ENCODE results near the gene CSNK1G2.

Gene CSNK1G2

DNA sequence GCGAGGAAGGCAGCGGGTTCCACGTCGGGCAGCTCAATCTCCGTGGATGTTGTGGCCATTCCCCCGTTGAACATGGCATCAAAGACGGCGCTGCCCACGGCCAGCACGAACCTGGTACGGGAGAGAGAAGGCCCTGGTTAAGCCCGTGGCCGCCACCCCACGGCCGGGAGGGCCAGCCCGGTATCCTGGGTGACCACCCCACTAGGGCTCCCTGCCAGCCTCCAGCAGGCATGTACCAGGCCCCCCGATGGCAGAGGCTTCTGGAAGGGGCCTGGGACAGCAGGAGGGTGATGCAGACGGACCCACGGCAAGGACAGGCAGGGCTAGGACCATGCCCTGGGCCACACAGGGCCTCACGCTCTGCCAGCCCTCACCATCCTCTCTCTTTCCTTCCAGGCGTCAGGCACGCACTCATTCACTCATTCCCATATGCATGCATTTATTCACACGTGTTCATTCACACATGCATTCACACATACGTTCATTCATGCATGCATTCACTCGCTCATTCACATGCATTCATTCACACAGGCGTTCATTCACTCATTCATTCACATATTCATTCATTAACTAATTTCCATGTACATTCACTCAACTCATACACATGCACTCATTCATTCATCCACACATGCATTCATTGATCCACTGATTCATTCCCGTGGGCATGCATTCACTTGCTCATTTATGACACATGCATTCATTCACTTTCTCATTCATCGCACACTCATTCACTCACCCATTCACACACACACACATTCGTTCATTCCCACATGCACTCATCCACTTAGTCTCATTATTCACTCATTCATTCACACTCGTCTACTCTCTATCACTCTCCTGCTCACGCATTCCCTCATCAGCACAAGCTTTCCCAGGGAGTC, 56.6 kb downstream of the CSNK1G2 start:
- no peak for DNase-seq (ENCODE audit: low read depth)
- TF ChIP-seq, protein P1, sequence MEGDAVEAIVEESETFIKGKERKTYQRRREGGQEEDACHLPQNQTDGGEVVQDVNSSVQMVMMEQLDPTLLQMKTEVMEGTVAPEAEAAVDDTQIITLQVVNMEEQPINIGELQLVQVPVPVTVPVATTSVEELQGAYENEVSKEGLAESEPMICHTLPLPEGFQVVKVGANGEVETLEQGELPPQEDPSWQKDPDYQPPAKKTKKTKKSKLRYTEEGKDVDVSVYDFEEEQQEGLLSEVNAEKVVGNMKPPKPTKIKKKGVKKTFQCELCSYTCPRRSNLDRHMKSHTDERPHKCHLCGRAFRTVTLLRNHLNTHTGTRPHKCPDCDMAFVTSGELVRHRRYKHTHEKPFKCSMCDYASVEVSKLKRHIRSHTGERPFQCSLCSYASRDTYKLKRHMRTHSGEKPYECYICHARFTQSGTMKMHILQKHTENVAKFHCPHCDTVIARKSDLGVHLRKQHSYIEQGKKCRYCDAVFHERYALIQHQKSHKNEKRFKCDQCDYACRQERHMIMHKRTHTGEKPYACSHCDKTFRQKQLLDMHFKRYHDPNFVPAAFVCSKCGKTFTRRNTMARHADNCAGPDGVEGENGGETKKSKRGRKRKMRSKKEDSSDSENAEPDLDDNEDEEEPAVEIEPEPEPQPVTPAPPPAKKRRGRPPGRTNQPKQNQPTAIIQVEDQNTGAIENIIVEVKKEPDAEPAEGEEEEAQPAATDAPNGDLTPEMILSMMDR (conservative IDR thresholded peaks at IDR 0.05; ENCODE audit: low read depth, low read length), result no peak
- H3K4me3 ChIP-seq (ENCODE audit: low read length), result no peak overlapping the region

DNA sequence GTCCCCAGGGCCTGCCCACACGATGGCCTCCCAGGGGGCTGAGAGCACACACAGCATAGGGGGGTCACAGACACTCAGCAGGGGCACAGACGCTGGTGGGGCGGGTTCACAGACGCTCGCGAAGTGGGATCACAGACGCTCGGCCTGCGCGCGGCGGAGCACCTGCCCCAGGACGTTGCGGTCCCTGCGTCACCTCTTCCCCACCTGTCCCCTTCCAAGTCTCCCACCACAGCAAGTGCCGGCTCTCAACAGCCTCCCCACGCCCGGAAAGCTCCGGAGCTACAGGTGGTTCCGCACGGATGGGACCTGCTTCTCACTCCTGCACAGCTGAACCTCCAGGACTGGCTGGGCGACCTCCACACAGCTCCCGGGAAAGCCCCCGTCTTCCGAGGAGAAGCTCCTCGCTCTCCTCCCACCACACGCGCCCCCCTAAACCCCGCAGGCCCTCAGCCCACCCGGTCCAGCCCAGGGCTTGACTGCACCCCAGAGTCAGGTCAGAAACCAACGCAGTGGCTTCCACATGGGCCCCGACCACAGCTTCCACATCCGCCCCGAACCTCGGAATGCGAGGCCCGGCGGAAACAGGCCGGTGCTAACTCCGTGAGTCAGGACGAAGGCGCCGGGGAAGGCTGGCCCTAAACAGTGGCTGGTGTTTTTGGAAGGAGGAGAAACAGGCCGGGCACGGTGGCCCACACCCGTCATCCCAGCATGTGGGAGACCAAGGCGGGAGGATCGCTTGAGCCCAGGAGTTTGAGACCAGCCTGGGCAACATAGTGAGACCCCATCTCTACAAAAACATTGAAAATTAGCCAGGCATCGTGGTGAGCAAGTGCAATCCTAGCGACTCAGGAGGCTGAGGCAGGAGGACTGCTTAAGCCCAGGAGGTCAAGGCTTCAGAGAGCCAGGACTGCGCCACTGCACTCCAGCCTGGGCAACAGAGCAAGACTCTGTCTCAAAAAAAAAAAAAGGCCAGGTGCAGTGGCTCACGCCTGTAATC, 58.0 kb downstream of the CSNK1G2 start:
- no peak for DNase-seq (ENCODE audit: low read depth)
- no peak overlapping the region for H3K4me3 ChIP-seq (ENCODE audit: low read length)
- TF ChIP-seq, protein P1 (conservative IDR thresholded peaks at IDR 0.05; ENCODE audit: low read depth, low read length), result no peak

DNA sequence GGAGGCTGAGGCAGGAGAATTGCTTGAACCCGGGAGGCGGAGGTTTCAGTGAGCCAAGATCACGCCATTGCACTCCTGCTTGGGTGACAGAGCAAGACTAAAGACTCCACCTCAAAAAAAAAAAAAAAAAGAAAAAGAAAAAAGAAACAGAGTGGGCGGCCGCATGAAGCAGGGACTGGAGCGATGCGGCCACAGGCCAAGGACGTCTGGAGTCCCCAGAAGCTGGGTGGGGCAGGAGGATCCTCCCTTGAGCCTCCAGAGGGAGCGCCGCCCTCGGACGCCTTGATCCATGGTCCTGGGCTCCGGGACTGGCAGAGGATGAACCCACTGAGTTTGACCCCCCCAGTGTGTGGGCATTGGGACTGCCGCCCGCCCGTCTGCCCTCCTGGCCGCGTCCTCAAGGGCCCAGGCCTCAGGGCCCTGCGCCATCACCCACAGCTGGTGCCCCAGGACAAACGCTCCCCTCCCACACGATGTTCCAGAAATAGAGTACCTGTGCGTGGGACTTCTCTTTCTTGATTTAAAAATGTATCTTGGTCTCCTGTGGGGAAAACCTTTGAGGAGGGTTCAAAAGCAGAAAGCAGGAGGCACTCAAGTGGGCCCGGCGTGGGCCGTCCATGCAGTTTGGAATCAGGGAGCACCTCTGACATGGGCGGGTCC, 59.0 kb downstream of the CSNK1G2 start:
- no peak for DNase-seq (ENCODE audit: low read depth)
- no peak overlapping the region for H3K4me3 ChIP-seq (ENCODE audit: low read length)
- TF ChIP-seq, protein P1 (conservative IDR thresholded peaks at IDR 0.05; ENCODE audit: low read depth, low read length), result no peak

DNA sequence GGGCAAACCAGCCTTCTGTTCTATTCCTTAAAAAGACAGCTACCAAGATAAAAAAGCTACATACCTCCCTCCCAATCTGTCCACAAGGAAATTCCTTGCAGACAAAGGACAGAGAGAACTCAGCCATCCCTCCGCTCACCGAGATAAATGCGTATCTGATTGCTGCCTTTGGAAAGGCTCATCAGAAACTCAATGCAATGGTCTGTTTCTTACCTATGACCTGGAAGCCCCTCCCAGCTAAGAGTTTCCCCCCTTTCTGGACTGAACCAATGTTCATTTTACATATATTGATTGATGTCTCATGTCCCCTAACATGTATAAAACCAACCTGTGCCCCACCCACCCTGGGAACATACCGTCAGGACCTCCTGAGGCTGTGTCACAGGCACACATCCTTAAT, 62.9 kb downstream of the CSNK1G2 start:
- TF ChIP-seq, protein P1 (conservative IDR thresholded peaks at IDR 0.05; ENCODE audit: low read depth, low read length), result no peak
- H3K4me3 ChIP-seq (ENCODE audit: low read length), result no peak overlapping the region
- no peak for DNase-seq (ENCODE audit: low read depth)

DNA sequence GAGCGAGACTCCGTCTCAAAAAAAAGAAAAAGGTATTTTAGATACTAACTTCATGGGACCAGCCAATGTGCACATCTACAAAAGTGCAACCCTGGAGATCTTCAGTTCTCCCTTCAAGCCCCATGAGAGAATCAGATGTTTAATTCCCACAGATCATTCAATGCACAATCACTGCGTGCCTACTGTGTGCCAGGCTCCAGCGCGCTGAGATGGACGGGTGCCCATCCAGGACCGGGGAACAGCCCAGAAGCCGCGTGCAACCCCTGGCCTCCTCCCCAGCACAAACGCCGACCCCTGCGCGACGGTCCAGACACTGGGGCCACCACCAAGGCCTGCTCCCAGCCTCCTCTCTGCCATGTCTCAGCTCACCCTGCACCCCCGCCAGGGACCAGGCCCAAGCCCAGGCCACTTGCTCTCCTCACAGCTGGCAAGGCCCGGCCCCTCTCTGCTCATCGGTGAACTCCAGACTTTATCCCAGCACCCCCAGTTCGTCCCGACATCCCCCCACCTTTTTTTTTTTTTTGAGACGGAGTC, 69.2 kb downstream of the CSNK1G2 start:
- H3K4me3 ChIP-seq (ENCODE audit: low read length), result no peak overlapping the region
- TF ChIP-seq, protein P1 (conservative IDR thresholded peaks at IDR 0.05; ENCODE audit: low read depth, low read length), result no peak
- DNase-seq (ENCODE audit: low read depth), result no peak

DNA sequence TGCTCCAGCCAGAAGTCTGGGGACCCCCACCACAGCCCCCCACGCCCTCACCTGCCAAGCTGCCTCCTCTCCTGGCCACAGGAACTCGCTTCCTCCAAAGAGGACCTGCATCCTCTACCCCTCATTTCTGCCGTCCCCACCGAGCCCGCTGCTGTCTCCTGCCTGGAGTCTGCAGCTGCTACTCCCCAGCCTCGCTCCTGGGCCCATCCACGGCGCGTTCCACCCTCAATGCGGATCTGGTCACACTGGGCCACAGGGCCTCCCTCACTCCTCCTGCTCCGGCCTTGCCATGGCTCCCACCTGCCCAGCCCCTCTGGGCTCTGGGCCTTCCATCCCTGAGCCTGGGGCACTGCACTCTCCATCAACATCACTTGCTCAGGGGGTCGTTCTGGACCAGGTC, 70.2 kb downstream of the CSNK1G2 start:
- no peak overlapping the region for H3K4me3 ChIP-seq (ENCODE audit: low read length)
- TF ChIP-seq, protein P1 (conservative IDR thresholded peaks at IDR 0.05; ENCODE audit: low read depth, low read length), result no peak
- DNase-seq (ENCODE audit: low read depth), result no peak

All from retinal pigment epithelial cell (primary cell).